ENCODE measurements around the gene RGS9BP.
"Not testable (repeated sequence)": the region's sequence is repeated elsewhere in the genome, so short reads cannot be mapped to it uniquely, and the experiment has no call there.

RGS9BP gene

GRCh38 chr19:32711747-32712146, 36.1 kb downstream of the RGS9BP start:
- Mint-ChIP-seq H3K27ac (ENCODE audit: low read depth) (no peak overlapping the region), H3K9me3 (no peaks in the 10 kb centered on the region), H3K36me3 (ENCODE audit: insufficient read depth) (peaks cover 44% of the 10 kb centered on the region), H3K4me3 (no peak overlapping the region), H3K4me1 (peaks cover 14% of the 10 kb centered on the region), H3K27me3 (no peaks in the 10 kb centered on the region)
- DNase-seq (ENCODE audit: low spot score in 2 of 2) (no peak), ATAC-seq (replicated peaks; ENCODE audit: extremely low read depth, poor library complexity, severe bottlenecking) (no peak)

- not testable (repeated sequence) for ATAC-seq (replicated peaks; ENCODE audit: extremely low read depth, poor library complexity, severe bottlenecking); H3K4me1 Mint-ChIP-seq; H3K4me3 Mint-ChIP-seq
Observed at GRCh38 chr19:32716203-32716602, 40.6 kb downstream of the RGS9BP start.

GRCh38 chr19:32717496-32717895, 41.8 kb downstream of the RGS9BP start:
- ATAC-seq (replicated peaks; ENCODE audit: extremely low read depth, poor library complexity, severe bottlenecking) = no peak
- Mint-ChIP-seq H3K27ac (ENCODE audit: low read depth) (no peak overlapping the region), H3K27me3 (no peaks in the 10 kb centered on the region), H3K4me1 (peaks cover 5% of the 10 kb centered on the region), H3K4me3 (no peak overlapping the region), H3K9me3 (no peaks in the 10 kb centered on the region), H3K36me3 (ENCODE audit: insufficient read depth) (peaks cover 28% of the 10 kb centered on the region)
- DNase-seq (ENCODE audit: low spot score in 2 of 2) = no peak

More at GRCh38 chr19:32716203-32716602, 40.6 kb downstream of the RGS9BP start:
- peaks cover 37% of the 10 kb centered on the region for H3K36me3 Mint-ChIP-seq (ENCODE audit: insufficient read depth)
- not testable (repeated sequence) for H3K9me3 Mint-ChIP-seq; H3K27ac Mint-ChIP-seq (ENCODE audit: low read depth); H3K27me3 Mint-ChIP-seq; DNase-seq (ENCODE audit: low spot score in 2 of 2)

- peaks cover 22% of the 10 kb centered on the region for H3K36me3 Mint-ChIP-seq (ENCODE audit: insufficient read depth)
- no peak overlapping the region for H3K4me3 Mint-ChIP-seq
- peaks cover 5% of the 10 kb centered on the region for H3K4me1 Mint-ChIP-seq
- ATAC-seq (replicated peaks; ENCODE audit: extremely low read depth, poor library complexity, severe bottlenecking) (no peak), DNase-seq (ENCODE audit: low spot score in 2 of 2) (no peak)
- H3K27ac Mint-ChIP-seq (ENCODE audit: low read depth) = no peak overlapping the region
- H3K27me3 Mint-ChIP-seq = no peaks in the 10 kb centered on the region
- no peaks in the 10 kb centered on the region for H3K9me3 Mint-ChIP-seq
Observed at GRCh38 chr19:32718286-32718685, 42.6 kb downstream of the RGS9BP start.

- DNase-seq (ENCODE audit: low spot score in 2 of 2) (no peak), ATAC-seq (replicated peaks; ENCODE audit: extremely low read depth, poor library complexity, severe bottlenecking) (no peak)
- no peaks in the 10 kb centered on the region for H3K27me3 Mint-ChIP-seq
- no peak within 1 kb of the TSS for H3K27ac Mint-ChIP-seq (ENCODE audit: low read depth)
- H3K36me3 Mint-ChIP-seq (ENCODE audit: insufficient read depth) = peaks cover 15% of the 10 kb centered on the region
- H3K4me3 Mint-ChIP-seq = no peak within 1 kb of the TSS
- no peaks in the 10 kb centered on the region for H3K9me3 Mint-ChIP-seq
- H3K4me1 Mint-ChIP-seq = peaks cover 5% of the 10 kb centered on the region
Observed at GRCh38 chr19:32719611-32720059, 44.0 kb downstream of the RGS9BP start, which contains the start of gene TDRD12. Gene TDRD12, plus strand, starts transcription at chr19:32719767. Its CDS starts 306 bp downstream, at chr19:32720073.

- ATAC-seq (replicated peaks; ENCODE audit: extremely low read depth, poor library complexity, severe bottlenecking) = no peak
- no peaks in the 10 kb centered on the region for H3K9me3 Mint-ChIP-seq
Observed at GRCh38 chr19:32720216-32720935, 44.7 kb downstream of the RGS9BP start.

GRCh38 chr19:32720936-32721250, 45.2 kb downstream of the RGS9BP start:
- Mint-ChIP-seq H3K4me1 (peaks cover 5% of the 10 kb centered on the region), H3K27me3 (no peaks in the 10 kb centered on the region), H3K9me3 (no peaks in the 10 kb centered on the region), H3K27ac (ENCODE audit: low read depth) (no peak overlapping the region), H3K36me3 (ENCODE audit: insufficient read depth) (peaks cover 5% of the 10 kb centered on the region), H3K4me3 (no peak overlapping the region)
- DNase-seq (ENCODE audit: low spot score in 2 of 2) (no peak), ATAC-seq (replicated peaks; ENCODE audit: extremely low read depth, poor library complexity, severe bottlenecking) (no peak)

More at GRCh38 chr19:32720216-32720935, 44.7 kb downstream of the RGS9BP start:
- H3K27me3 Mint-ChIP-seq = no peaks in the 10 kb centered on the region
- no peak for DNase-seq (ENCODE audit: low spot score in 2 of 2)
- no peak overlapping the region for H3K27ac Mint-ChIP-seq (ENCODE audit: low read depth)
- peaks cover 5% of the 10 kb centered on the region for H3K4me1 Mint-ChIP-seq
- no peak overlapping the region for H3K4me3 Mint-ChIP-seq
- peaks cover 8% of the 10 kb centered on the region for H3K36me3 Mint-ChIP-seq (ENCODE audit: insufficient read depth)

All from central memory CD8-positive, alpha-beta T cell (primary cell).